ENCODE results near the gene PARVA. TPM values are rescaled to one million over a fixed set of nuclear protein-coding genes. Genes with fewer than 3 reads are reported as not detected.

The PARVA gene
- total and polyA plus RNA-seq, 4 donors: 3.1 to 11.7 (median 11.2) TPM

- Histone ChIP-seq H3K9ac (ENCODE audit: low read depth in 1 of 2, low read length in 2 of 2) (no peak overlapping the region), H3K36me3 (ENCODE audit: control insufficient read depth in 4 of 4, insufficient read depth in 3 of 4, low read depth in 1 of 4, low read length in 3 of 4) (no peaks in the 10 kb centered on the region), H3K4me3 (ENCODE audit: low read depth in 1 of 3, low read length in 3 of 3) (no peak overlapping the region), H3K4me1 (ENCODE audit: control insufficient read depth in 4 of 4, insufficient read depth in 4 of 4, low read length in 3 of 4) (peaks cover 0 to 11% (median 9%) of the 10 kb centered on the region in 4 donors), H3K27ac (ENCODE audit: low read depth in 1 of 2, low read length in 2 of 2) (no peak overlapping the region), H3K9me3 (ENCODE audit: control insufficient read depth in 4 of 4, low read length in 3 of 4) (no peaks in the 10 kb centered on the region), H3K27me3 (ENCODE audit: control insufficient read depth in 4 of 4, insufficient read depth in 4 of 4, low read length in 3 of 4) (no peaks in the 10 kb centered on the region)
- WGBS: 73% methylated on average over 10 of the region's 10 CpGs
- no peak for TF ChIP-seq JUND (IDR thresholded peaks at IDR 0.05)
- TF ChIP-seq RAD21 (IDR thresholded peaks at IDR 0.05): peak in 1 of 2 donors; percentile 26
- DNase-seq (ENCODE audit: low spot score): no peak
These were observed 32.8 kb downstream of the PARVA start for GRCh38 chr11:12410006-12410728.

GRCh38 chr11:12411393-12411792 lies 34.0 kb downstream of the PARVA start:
- Histone ChIP-seq H3K4me3 (ENCODE audit: low read depth in 1 of 3, low read length in 3 of 3) (no peak overlapping the region), H3K9me3 (ENCODE audit: control insufficient read depth in 4 of 4, low read length in 3 of 4) (no peaks in the 10 kb centered on the region), H3K36me3 (ENCODE audit: control insufficient read depth in 4 of 4, insufficient read depth in 3 of 4, low read depth in 1 of 4, low read length in 3 of 4) (no peaks in the 10 kb centered on the region), H3K4me1 (ENCODE audit: control insufficient read depth in 4 of 4, insufficient read depth in 4 of 4, low read length in 3 of 4) (peaks cover 0 to 11% (median 9%) of the 10 kb centered on the region in 4 donors), H3K27ac (ENCODE audit: low read depth in 1 of 2, low read length in 2 of 2) (no peak overlapping the region), H3K9ac (ENCODE audit: low read depth in 1 of 2, low read length in 2 of 2) (no peak overlapping the region), H3K27me3 (ENCODE audit: control insufficient read depth in 4 of 4, insufficient read depth in 4 of 4, low read length in 3 of 4) (no peaks in the 10 kb centered on the region)
- no peak for DNase-seq (ENCODE audit: low spot score)
- TF ChIP-seq RAD21 (IDR thresholded peaks at IDR 0.05) (no peak), NR2F2 (IDR thresholded peaks at IDR 0.05) (no peak), SP1 (IDR thresholded peaks at IDR 0.05) (no peak), ZBTB33 (IDR thresholded peaks at IDR 0.05) (no peak), CTCF (IDR thresholded peaks at IDR 0.05; ENCODE audit: low read depth, low read length, missing input control) (no peak), MAX (IDR thresholded peaks at IDR 0.05) (no peak), JUND (IDR thresholded peaks at IDR 0.05) (no peak)
- 92% methylated on average over 3 of the region's 3 CpGs for WGBS

GRCh38 chr11:12411806-12412727 lies 34.7 kb downstream of the PARVA start:
- Histone ChIP-seq H3K27ac (ENCODE audit: low read depth in 1 of 2, low read length in 2 of 2) (no peak overlapping the region), H3K4me3 (ENCODE audit: low read depth in 1 of 3, low read length in 3 of 3) (no peak overlapping the region), H3K36me3 (ENCODE audit: control insufficient read depth in 4 of 4, insufficient read depth in 3 of 4, low read depth in 1 of 4, low read length in 3 of 4) (no peaks in the 10 kb centered on the region), H3K9me3 (ENCODE audit: control insufficient read depth in 4 of 4, low read length in 3 of 4) (no peaks in the 10 kb centered on the region), H3K4me1 (ENCODE audit: control insufficient read depth in 4 of 4, insufficient read depth in 4 of 4, low read length in 3 of 4) (peaks cover 0 to 11% (median 9%) of the 10 kb centered on the region in 4 donors), H3K9ac (ENCODE audit: low read depth in 1 of 2, low read length in 2 of 2) (no peak overlapping the region), H3K27me3 (ENCODE audit: control insufficient read depth in 4 of 4, insufficient read depth in 4 of 4, low read length in 3 of 4) (no peaks in the 10 kb centered on the region)
- DNase-seq (ENCODE audit: low spot score): peak; percentile 61
- TF ChIP-seq REST (IDR thresholded peaks at IDR 0.05): no peak
- no peak for TF ChIP-seq HNF4G (IDR thresholded peaks at IDR 0.05)
- TF ChIP-seq EGR1 (IDR thresholded peaks at IDR 0.05; ENCODE audit: low read depth in 2 of 2): no peak
- no peak for TF ChIP-seq TAF1 (conservative IDR thresholded peaks at IDR 0.05)
- peak; percentile 52 for TF ChIP-seq CTCF (IDR thresholded peaks at IDR 0.05; ENCODE audit: low read depth, low read length, missing input control)
- peak in 1 of 2 donors; percentile 18 for TF ChIP-seq RXRA (IDR thresholded peaks at IDR 0.05)
- TF ChIP-seq MAX (IDR thresholded peaks at IDR 0.05): no peak
- peak; percentile 40 for TF ChIP-seq NR2F2 (IDR thresholded peaks at IDR 0.05)
- TF ChIP-seq RAD21 (IDR thresholded peaks at IDR 0.05): peak; percentile 73 to 87
- 58% methylated on average over 7 of the region's 7 CpGs for WGBS

Measured in liver (tissue), 9 donors.